ENCODE measurements around the gene MTCH1. TPM values are rescaled to one million over a fixed set of nuclear protein-coding genes. Genes with fewer than 3 reads are reported as not detected.
A peak's percentile ranks its signal among the peaks of the same experiment; 100 is the strongest.

MTCH1 gene
- total RNA-seq, 2 experiments from 2014 or later = 231 to 239 TPM

- peak in 2 of 14 experiments; percentile 7 to 45 for DNase-seq
- Mint-ChIP-seq H3K27ac (peak within 1 kb of the TSS; percentile 2), H3K36me3 (ENCODE audit: low read depth) (no peaks in the 10 kb centered on the region), H3K4me3 (peak within 1 kb of the TSS; percentile 62), H3K9me3 (no peaks in the 10 kb centered on the region), H3K4me1 (ENCODE audit: low read depth) (peaks cover 11% of the 10 kb centered on the region), H3K27me3 (no peaks in the 10 kb centered on the region)
- Histone ChIP-seq H3K36me3 (ENCODE audit: insufficient read depth, low read length) (no peaks in the 10 kb centered on the region), H3K9me3 (ENCODE audit: control insufficient read depth in 1 of 2, insufficient read depth in 1 of 2, low read length in 2 of 2) (no peaks in the 10 kb centered on the region), H3K4me1 (ENCODE audit: insufficient read depth, low read length) (peaks cover 25% of the 10 kb centered on the region), H3K27me3 (ENCODE audit: control insufficient read depth in 1 of 2, insufficient read depth in 2 of 2, low read length in 2 of 2) (no peaks in the 10 kb centered on the region), H3K27ac (ENCODE audit: low read depth in 1 of 2, low read length in 2 of 2) (no peak within 1 kb of the TSS), H3K4me3 (ENCODE audit: low read length) (peak within 1 kb of the TSS; percentile 49)
- no peak for TF ChIP-seq CTCF (IDR thresholded peaks at IDR 0.05)
- intact Hi-C loops (cut with DNase I, micrococcal nuclease) = no loop called here
- ChIA-PET CTCF (interaction anchor here (2.1 kb wide), 1 partner anchor 13 kb away, joined by 11 read pairs; no protein-coding TSS in a partner anchor), POLR2A (interaction anchor here (0.6 to 2.0 kb wide), 2 partner anchors 19 to 647 kb away, joined by 3 to 7 read pairs; partner anchors contain the start of gene MTCH1)
- no peak for ATAC-seq (ENCODE audit: poor library complexity)
These were observed 19.2 kb upstream of the MTCH1 start, which contains the start of gene FGD2 for GRCh38 chr6:37005061-37005810. FGD2 (plus strand) TSS chr6:37005655; CDS start chr6:37005818, 163 bp downstream.

GRCh38 chr6:37004044-37004980 is 18.3 kb upstream of the MTCH1 start:
- CTCF ChIA-PET = no interaction called here
- intact Hi-C loops (cut with DNase I, micrococcal nuclease) = no loop called here
- H3K4me3 Mint-ChIP-seq = no peak overlapping the region
- H3K4me1 ChIP-seq (ENCODE audit: insufficient read depth, low read length) = peaks cover 25% of the 10 kb centered on the region
- no peak for TF ChIP-seq CTCF (IDR thresholded peaks at IDR 0.05)
- peaks cover 11% of the 10 kb centered on the region for H3K4me1 Mint-ChIP-seq (ENCODE audit: low read depth)
- H3K36me3 ChIP-seq (ENCODE audit: insufficient read depth, low read length) = no peaks in the 10 kb centered on the region
- H3K27me3 Mint-ChIP-seq = no peaks in the 10 kb centered on the region
- POLR2A ChIA-PET = interaction anchor here (0.6 kb wide), 1 partner anchor 648 kb away, joined by 3 read pairs; no protein-coding TSS in a partner anchor
- ATAC-seq (ENCODE audit: poor library complexity) = no peak
- DNase-seq = no peak
- no peak overlapping the region for H3K27ac Mint-ChIP-seq
- H3K36me3 Mint-ChIP-seq (ENCODE audit: low read depth) = no peaks in the 10 kb centered on the region
- no peaks in the 10 kb centered on the region for H3K9me3 Mint-ChIP-seq
- no peak overlapping the region for H3K4me3 ChIP-seq (ENCODE audit: low read length)
- H3K27ac ChIP-seq (ENCODE audit: low read depth in 1 of 2, low read length in 2 of 2) = no peak overlapping the region
- no peaks in the 10 kb centered on the region for H3K27me3 ChIP-seq (ENCODE audit: control insufficient read depth in 1 of 2, insufficient read depth in 2 of 2, low read length in 2 of 2)
- no peaks in the 10 kb centered on the region for H3K9me3 ChIP-seq (ENCODE audit: control insufficient read depth in 1 of 2, insufficient read depth in 1 of 2, low read length in 2 of 2)

GRCh38 chr6:36999751-37000125 is 13.7 kb upstream of the MTCH1 start:
- H3K9me3 Mint-ChIP-seq = no peaks in the 10 kb centered on the region

More at GRCh38 chr6:36999751-37000125, 13.7 kb upstream of the MTCH1 start:
- POLR2A ChIA-PET = interaction anchor here (0.7 kb wide), 1 partner anchor 210 kb away, joined by 4 read pairs; no protein-coding TSS in a partner anchor
- Histone ChIP-seq H3K9me3 (ENCODE audit: control insufficient read depth in 1 of 2, insufficient read depth in 1 of 2, low read length in 2 of 2) (no peaks in the 10 kb centered on the region), H3K4me3 (ENCODE audit: low read length) (no peak overlapping the region), H3K36me3 (ENCODE audit: insufficient read depth, low read length) (no peaks in the 10 kb centered on the region), H3K27ac (ENCODE audit: low read depth in 1 of 2, low read length in 2 of 2) (no peak overlapping the region), H3K4me1 (ENCODE audit: insufficient read depth, low read length) (no peaks in the 10 kb centered on the region), H3K27me3 (ENCODE audit: control insufficient read depth in 1 of 2, insufficient read depth in 2 of 2, low read length in 2 of 2) (peaks cover 0 to 2% of the 10 kb centered on the region in 2 experiments)
- Mint-ChIP-seq H3K27ac (no peak overlapping the region), H3K4me3 (no peak overlapping the region), H3K36me3 (ENCODE audit: low read depth) (no peaks in the 10 kb centered on the region), H3K4me1 (ENCODE audit: low read depth) (no peaks in the 10 kb centered on the region), H3K27me3 (no peaks in the 10 kb centered on the region)
- ATAC-seq (ENCODE audit: poor library complexity) (no peak), DNase-seq (no peak)
- TF ChIP-seq CTCF (IDR thresholded peaks at IDR 0.05) = no peak
- intact Hi-C loops (cut with DNase I, micrococcal nuclease) = no loop called here
- CTCF ChIA-PET = no interaction called here

Measured in CD4-positive, alpha-beta T cell (primary cell).